Epidermal melanocyte (primary cell): Measurements from ENCODE around the gene SPTSSA.
"Not testable (repeated sequence)": the region's sequence is repeated elsewhere in the genome, so short reads cannot be mapped to it uniquely, and the experiment has no call there.

Source experiments
- DNase-seq: peaks from one replicate; pipeline ENCODE4 v3.0.0; 2011; ENCODE audit warnings: low spot score; ENCODE audit not compliant: insufficient read length

The SPTSSA gene, protein sequence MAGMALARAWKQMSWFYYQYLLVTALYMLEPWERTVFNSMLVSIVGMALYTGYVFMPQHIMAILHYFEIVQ

DNA sequence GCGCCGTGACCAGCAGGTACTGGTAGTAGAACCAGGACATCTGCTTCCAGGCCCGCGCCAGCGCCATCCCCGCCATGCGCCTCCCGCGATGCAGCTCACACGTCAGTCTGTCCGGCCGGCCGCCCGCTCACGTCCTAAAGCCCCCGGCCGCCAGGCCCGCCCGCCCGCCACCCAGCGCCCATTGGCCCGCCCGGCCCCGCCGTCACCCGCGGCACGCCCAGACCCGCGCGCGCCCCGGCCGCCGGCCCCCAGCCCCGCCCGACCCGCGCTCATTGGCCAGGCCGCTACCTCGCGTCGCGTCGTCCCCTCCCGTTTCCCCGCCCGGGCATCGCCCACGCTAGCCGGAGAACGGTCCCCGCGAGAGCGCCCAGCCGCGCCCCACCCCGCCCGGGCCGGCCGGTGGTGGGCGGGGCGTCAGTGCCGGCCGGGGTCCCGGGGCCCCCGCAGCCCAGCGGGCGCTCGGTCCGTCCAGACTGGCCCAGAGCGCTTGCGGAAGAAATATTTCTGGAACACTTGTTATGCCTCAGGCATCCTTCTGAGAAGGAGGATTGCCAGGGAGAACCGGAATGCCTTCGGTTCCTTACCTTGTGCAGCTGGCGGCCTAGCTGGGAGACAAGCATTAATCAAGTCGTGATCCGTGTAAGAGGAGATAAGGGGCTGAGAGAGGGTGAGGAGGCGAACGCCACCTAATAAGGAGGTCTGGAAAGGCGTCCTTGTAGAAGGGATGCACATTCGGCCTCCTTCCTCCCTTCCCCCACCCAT is at the start of gene SPTSSA:
SPTSSA (minus strand) TSS at position 109 of the 762 bp plus-strand sequence; CDS start at position 76, 33 bp downstream.
- peak; percentile 73 for DNase-seq

DNA sequence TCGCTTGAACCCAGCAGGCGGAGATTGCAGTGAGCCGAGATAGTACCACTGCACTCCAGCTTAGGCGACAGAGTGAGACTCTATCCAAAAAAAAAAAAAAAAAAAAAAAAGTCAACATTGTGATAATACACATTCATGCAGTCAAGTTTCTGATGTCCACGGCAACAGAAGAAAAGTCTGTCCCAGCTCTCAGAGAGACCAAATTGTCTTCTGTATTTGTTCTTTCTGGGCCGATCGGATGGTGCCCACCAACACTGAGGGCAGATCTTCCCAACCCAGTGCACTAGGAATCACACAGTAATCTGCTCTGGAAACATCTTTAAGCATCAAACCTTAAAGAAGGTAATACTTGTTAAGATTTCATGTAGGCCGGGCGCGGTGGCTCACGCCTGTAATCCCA is 45.8 kb upstream of the SPTSSA start:
- no peak for DNase-seq

DNA sequence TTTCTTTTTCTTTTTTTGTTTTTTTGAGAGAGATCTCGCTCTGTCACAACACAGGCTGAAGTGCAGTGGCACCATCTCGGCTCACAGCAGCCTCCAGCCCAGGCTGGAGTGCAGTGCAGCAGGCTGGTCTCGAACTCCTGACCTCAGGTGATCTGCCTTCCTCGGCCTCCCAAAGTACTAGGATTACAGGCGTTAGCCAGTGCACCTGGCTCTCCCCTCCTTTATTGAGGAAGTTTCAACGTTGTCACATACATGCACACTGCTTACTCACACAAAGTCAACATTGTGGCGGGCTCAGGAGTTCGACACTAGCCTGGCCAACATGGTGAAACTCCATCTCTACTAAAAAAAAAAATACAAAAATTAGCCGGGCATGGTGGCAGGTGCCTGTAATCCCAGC is 45.4 kb upstream of the SPTSSA start:
- no peak for DNase-seq

DNA sequence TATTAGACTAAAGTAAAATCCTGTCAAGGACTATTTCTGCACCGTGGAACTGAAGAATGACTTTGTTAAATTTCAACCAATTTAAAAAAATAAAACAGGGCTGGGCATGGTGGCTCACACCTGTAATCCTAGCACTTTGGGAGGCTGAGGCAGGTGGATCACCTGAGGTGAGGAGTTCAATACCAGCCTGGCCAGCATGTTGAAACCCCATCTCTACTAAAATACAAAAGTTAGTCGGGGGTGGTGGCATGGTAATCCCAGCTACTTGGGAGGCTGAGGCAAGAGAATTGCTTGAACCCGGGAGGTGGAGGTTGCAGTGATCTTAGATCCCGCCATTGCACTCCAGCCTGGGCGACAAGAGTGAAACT is 43.1 kb upstream of the SPTSSA start:
- DNase-seq: not testable (repeated sequence)

DNA sequence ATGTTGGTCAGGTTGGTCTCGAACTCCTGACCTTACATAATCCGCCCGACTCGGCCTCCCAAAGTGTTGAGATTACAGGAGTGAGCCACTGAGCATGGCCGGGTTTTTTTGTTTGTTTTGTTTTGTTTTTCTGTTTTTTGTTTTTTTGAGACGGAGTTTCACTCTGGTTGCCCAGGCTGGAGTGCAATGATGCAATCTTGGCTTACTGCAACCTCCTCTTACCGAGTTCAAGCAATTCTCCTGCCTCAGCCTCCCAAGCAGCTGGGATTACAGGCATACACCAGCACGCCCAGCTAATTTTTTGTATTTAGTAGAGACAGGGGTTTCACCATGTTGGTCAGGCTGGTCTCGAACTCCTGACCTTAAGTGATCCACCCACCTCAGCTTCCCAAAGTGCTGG is 42.0 kb upstream of the SPTSSA start:
- not testable (repeated sequence) for DNase-seq

DNA sequence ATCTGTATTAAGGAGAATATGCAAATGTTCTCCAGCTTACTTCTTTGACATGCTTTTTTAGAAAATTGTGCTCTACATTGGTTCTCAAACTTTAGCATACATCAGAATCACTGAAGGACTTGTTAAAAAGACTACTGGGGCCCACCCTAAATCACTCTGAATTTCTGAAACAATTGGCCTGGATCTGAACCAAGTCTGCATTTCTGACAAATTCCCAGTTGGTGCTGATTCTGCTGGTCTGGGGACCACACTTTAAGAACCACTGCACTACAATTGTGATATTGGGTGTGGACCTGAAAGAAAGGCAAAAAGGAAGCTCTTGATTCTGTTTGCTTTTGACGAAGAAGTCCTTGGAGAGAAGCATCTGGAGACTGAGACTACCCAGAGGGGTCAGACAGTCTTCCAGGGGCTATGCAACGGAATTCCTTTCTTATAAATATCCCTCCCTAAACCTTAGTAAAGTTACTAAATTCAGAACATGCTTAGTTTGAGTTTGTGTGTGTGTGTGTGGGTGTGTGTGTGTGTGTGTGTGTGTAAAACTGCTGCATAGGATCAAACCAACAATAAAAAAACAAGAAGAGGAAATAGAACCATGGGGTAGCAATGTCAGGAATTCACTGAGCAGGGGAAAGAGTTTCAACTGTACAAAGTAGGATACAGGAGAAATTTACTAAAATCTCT is 40.6 kb upstream of the SPTSSA start:
- no peak for DNase-seq

DNA sequence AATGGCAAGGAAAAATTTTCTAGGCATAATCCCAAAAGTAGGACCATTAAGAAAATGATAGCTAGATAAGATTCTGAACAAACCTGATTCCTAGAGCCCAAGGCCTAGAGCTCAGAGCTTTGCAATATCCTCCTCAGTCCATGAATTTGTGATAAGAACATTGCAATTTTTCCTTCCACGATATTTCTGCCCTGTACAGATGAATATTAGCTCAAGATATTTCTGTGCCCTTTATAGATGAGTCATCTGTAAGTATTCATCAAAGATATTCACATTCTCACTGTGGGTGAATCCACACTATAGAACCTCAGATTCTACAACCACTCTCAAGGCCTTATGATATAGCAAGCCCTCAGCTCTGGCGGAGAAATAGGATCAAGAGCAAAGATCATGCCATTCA is 40.0 kb upstream of the SPTSSA start:
- no peak for DNase-seq

DNA sequence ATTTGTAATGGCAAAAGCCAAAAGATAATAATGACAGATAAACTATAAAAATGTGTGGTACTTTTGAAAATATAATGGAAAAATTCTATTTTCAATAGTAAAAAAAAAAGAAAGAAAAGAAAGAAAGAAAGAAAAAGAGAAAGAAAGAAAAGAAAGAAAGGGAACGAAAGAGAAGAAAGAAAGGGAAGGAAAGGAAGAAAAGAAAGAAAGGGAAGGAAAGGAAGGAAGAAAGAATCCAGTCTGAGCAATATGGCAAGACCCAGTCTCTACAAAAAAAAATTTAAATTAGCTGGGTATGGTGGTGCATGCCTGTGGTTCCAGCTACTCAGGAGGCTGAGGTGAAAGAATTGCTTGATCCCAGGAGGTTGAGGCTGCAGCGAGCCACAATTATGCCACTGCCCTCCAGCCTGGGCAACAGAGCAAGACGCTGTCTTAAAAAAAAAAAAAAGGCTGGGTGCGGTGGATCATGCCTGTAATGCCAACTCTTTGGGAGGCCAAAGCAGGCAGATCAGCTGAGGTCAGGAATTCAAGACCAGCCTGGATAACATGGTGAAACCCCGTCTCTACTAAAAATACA is 39.1 kb upstream of the SPTSSA start:
- DNase-seq: no peak

DNA sequence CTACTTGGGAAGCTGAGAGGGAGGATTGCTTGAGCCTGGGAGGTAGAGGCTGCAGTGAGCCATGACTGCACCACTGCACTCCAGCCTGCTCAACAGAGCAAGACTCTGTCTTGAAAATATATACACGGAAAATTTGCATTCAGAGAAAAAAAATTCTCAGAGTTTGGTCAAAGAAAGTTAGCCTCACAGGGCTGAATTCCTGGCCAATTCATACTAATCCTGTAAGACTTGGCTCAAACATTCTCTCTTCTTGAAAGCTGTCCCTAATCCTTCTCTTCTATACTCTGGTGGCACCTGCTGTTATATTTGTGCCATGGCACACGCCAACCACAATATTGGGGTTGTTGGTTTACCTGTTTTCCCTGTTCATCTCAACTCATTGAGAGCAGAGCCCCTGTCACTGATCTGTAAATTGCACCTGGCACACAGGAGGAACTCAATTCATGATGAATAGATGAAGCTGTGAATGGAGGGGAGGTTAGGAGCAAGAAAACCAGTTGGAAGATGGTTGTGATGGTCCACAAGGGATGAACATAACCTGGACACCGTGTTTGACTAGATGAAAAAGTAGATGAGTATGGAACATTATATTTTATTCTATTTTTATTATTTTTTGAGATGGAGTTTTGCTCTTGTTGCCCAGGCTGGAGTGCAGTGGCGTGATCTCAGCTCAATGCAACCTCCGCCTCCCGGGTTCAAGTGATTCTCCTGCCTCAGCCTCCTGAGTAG is 36.8 kb upstream of the SPTSSA start:
- DNase-seq: no peak

DNA sequence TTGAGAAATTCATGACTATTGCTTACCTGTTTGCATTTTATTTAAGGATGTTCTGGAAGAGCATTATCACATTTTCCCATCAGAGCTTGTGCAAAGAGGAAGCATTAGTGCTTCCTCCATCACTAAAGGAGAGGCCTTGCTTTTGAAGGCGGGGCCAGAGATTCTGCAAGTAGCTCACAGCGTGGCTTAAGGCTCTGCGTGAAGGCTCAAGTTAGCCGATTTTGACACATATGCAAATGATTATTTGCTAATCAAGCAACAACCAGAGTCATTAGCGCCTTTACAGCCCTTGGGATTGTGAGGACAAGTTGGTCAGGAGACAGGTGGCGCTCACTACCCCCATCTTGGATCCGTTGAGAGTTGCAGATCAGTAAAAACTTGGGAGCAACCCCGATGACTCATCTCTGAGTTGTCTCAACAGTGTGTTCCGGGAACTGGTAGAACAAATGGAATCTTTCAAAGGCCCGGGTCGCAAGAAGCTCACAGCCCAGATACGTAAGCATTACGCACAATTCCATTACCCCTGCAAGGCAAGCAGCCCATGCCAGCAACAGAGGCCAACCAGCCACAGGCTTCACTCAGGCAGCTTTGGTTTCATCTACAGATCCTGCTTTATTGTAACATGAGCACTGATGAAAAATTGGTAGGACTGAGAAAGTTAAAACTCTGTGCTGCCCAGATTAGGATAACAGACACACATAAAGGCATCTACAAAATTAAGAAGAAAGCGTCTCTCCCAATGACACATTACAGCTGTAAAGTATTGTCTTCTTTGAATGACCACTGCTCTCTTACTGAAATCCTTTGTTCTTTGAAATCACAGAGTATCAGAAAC is 34.9 kb upstream of the SPTSSA start:
- DNase-seq: peak; percentile 86

DNA sequence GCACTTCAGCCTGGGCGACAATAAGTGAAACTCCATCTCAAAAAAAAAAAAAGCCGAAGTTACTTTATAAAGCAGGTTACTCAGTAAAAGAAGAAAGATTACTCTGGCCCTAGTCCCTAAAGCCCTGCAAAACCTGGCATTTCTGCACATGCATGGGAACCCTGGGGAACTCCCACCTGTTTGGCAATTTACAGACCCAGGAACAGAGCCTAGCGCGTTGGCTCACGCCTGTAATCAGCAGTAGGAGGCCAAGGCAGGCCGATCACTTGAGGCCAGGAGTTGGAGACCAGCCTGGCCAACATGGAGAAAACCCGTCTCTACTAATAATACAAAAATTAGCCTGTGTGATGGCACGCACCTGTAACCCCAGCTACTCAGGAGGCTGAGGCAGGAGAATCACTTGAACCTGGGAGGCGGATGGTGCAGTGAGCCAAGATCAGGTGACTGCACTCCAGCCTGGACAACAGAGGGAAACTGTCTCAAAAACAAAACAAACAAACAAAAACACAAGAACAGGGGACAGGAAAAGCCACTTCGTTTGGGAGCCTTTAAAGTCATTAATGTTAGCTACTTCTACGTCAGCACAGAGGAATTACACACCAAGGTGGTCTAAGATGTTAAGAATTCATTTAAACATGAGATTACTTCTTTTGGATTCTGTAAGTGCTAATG is 34.1 kb upstream of the SPTSSA start:
- DNase-seq: no peak

DNA sequence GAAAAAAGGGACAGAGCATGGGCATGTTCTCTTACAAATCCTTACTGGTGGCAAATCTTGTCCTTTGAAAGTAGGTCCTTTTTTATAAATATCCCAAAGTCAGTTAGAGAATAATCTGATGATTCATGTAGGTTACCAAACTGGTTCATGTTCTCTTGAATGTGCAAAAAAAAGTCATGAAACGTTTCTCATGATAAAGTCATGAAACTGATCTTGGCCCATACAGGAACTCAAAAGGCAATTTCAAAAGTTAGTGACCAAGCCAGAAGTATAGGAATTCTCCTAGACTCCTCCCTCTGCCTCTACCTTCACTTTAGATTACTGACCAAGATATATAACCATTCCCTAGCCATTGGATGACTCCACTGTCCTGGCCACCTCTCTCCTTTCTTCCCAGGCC is 27.3 kb upstream of the SPTSSA start:
- DNase-seq: no peak

DNA sequence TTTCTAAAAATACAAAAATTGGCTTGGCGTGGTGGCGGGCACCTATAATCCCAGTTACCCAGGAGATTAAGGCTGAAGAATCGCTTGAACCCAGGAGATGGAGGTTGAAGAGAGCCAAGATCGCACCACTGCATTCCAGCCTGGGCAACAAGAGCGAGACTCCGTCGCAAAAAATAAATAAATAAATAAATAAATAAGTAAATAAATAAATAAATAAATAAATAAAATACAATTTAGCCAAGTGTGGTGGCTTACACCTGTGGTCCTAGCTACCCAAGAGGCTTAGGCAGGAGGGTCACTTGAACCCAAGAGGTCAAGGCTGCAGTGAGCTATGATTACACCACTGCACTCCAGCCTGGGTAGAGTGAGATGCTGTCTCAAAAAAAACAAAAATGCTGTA is 26.5 kb upstream of the SPTSSA start:
- no peak for DNase-seq

DNA sequence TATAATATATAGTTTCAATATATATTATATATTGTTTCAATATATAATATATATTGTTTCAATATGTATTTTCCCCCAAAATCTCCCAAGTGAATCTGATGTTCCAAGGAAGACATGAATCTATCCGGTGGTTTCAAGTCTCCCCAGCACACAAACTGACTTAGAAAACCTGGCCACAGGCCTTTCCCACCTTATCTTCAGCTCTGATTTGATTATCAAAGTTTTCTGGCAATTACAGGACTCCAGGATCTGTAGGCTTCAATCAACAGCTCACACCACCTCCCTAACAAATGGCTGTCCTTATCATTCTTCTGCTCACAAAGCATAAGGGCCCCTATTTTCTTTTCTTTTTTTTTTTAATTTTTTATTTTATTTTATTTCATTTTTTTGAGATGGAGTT is 22.7 kb upstream of the SPTSSA start:
- no peak for DNase-seq

DNA sequence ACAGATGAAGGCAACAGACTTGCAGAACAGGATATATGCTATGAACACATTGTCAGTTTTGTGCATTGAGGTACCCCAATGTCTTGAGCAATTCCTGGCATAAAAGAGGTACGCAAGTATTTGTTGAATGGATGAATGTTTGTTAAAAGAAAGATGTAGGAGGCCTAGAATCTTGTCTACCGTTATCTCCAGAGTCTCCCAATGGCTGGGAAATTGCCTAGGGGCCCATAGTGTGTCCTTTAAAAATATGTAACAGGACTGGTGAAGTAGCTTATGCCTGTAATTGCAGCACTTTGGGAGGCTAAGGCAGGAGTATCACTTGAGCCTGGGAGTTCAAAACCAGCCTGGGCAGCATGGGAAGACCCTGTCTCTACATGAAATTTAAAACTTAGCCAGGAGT is 20.4 kb upstream of the SPTSSA start:
- DNase-seq: no peak

DNA sequence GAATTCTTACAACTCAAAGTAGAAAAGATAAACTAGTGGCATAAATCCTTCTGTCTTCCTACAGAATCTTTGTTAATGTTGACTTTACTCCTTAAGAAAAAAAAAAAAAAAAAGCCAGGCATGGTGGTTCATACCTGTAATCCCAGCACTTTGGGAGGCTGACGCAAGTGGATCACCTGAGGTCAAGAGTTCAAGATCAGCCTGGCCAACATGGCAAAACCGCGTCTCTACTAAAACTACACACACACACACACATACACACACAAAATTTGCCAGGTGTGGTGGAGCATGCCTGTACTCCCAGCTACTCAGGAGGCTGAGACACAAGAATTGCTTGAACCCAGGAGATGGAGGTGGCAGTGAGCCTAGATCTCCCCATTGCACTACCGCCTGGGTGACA is 17.7 kb upstream of the SPTSSA start:
- no peak for DNase-seq

DNA sequence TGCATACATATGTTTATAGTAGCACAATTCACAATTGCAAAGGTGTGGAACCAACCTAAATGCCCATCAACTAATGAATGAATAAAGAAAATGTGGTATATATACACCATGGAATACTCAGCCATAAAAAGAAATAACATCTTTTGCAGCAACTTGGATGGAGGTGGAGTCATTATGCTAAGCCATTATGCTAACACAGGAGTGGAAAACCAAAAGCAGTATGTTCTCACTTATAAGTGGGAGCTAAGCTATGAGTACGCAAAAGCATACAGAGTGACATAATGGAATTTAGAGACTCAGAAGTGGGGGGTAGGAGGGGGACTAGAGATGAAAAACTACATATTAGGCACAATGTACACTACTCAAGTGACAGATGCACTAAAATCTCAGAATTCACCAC is 16.2 kb upstream of the SPTSSA start:
- DNase-seq: no peak

DNA sequence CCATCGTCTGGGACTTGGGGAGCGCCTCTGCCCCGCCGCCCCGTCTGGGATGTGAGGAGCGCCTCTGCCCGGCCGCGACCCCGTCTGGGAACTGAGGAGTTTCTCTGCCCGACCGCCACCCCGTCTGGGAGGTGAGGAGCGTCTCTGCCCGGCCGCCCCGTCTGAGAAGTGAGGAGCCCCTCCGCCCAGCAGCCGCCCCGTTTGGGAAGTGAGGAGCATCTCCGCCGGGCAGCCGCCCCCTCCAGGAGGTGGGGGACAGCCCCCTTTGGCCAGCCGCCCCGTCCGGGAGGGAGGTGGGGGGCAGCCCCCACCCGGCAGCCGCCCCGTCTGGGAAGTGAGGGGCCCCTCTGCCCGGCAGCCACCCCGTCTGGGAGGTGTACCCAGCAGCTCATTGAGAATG is 14.0 kb upstream of the SPTSSA start:
- not testable (repeated sequence) for DNase-seq

DNA sequence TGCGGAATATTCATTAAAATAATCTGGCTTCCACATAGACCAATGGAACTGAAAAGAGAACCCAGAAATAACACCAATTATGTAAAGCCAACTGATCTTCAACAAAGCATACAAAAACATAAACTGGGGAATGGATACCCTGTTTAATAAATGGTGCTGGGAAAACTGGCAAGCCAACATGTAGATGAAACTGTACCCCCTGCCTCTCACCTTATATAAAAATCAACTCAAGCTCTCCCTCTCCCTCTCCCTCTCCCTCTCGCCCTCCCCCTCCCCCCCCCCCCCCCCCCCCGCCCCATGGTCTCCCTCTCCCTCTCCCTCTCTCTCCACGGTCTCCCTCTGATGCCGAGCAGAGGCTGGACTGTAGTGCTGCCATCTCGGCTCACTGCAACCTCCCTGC is 13.1 kb upstream of the SPTSSA start:
- DNase-seq: no peak

DNA sequence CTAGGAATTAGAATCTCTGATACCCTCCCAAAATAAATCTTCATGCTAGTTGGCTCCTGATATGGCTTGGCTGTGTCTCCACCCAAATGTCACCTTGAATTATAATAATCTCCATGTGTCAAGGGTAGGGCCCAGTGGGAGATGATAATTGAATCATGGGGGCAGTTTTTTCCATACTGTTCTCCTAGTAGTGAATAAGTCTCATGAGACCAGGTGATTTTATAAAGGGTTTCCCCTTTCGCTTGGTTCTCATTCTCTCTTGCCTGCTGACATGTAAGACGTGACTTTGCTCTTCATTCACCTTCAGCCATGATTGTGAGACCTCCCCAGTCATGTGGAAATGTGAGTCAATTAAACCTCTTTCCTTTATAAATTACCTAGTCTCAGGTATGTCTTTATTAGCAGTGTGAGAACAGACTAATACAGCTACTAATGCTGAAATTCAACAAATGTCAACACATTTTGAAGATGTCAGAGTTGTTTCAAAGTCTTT is 12.2 kb upstream of the SPTSSA start:
- no peak for DNase-seq
